CD4-positive, CD25-positive, alpha-beta regulatory T cell (primary cell): Measurements from ENCODE around the gene VPS52. TPM values are rescaled to one million over a fixed set of nuclear protein-coding genes. Genes with fewer than 3 reads are reported as not detected.
A peak's percentile ranks its signal among the peaks of the same experiment; 100 is the strongest.

Source experiments
- ATAC-seq, 2 donors: fragments of 150-1000 bp; cut with Tn5 transposase; one replicate each; pipeline ENCODE4 v1.10.0; 2021; ENCODE audit warnings: low read depth in 2 of 2, moderate number of reproducible peaks in 2 of 2, moderate library complexity in 1 of 2
- DNase-seq, 3 donors: peaks; one replicate each; pipeline versions ENCODE4 v3.0.0 to v3.0.0-alpha.2; 2012 to 2022; ENCODE audit warnings: mixed read lengths in 1 of 3
- H3K27ac ChIP-seq: one replicate; pipeline ENCODE4 v1.7.0; 2013; ENCODE audit warnings: mild to moderate bottlenecking, low read length; ENCODE audit not compliant: insufficient read depth, poor library complexity, severe bottlenecking
- H3K27me3 ChIP-seq: one replicate; pipeline ENCODE4 v1.7.0; 2013; ENCODE audit warnings: low read length; ENCODE audit not compliant: control insufficient read depth, insufficient read depth
- H3K36me3 ChIP-seq: one replicate; pipeline ENCODE4 v1.7.0; 2013; ENCODE audit warnings: mild to moderate bottlenecking, low read length, moderate library complexity; ENCODE audit not compliant: control insufficient read depth, insufficient read depth
- H3K4me1 ChIP-seq: 2 replicates; pipeline ENCODE4 v1.7.0; 2013; ENCODE audit warnings: mild to moderate bottlenecking, low read length; ENCODE audit not compliant: insufficient read depth, control insufficient read depth, poor library complexity, severe bottlenecking
- H3K4me3 ChIP-seq: one replicate; pipeline ENCODE4 v1.7.0; 2013; ENCODE audit warnings: low read depth, mild to moderate bottlenecking, low read length, moderate library complexity
- H3K9me3 ChIP-seq, 2 experiments: 1 replicate in 1 of 2; 2 replicates in 1 of 2; pipeline ENCODE4 v1.7.0; 2013; ENCODE audit warnings: low read length in 2 of 2, mild to moderate bottlenecking in 1 of 2, moderate library complexity in 1 of 2; ENCODE audit not compliant: control insufficient read depth in 2 of 2
- H3K27ac Mint-ChIP-seq, 3 donors: one replicate each; pipeline ENCODE4 v1.8.0; 2020 to 2022; ENCODE audit warnings: mild to moderate bottlenecking in 3 of 3, mixed read lengths in 3 of 3, moderate library complexity in 2 of 3
- H3K27me3 Mint-ChIP-seq: one replicate; pipeline ENCODE4 v1.8.0; 2022; ENCODE audit warnings: mild to moderate bottlenecking, mixed read lengths
- H3K36me3 Mint-ChIP-seq: one replicate; pipeline ENCODE4 v1.8.0; 2020; ENCODE audit warnings: mixed read lengths
- H3K4me1 Mint-ChIP-seq, 4 donors: one replicate each; pipeline ENCODE4 v1.8.0; 2020 to 2022; ENCODE audit warnings: mixed read lengths in 4 of 4, mild to moderate bottlenecking in 1 of 4
- H3K4me3 Mint-ChIP-seq, 4 donors: one replicate each; pipeline ENCODE4 v1.8.0; 2020 to 2022; ENCODE audit warnings: mild to moderate bottlenecking in 4 of 4, mixed read lengths in 4 of 4, moderate library complexity in 3 of 4
- H3K9me3 Mint-ChIP-seq, 7 donors: one replicate each; pipeline ENCODE4 v1.8.0; 2020 to 2022; ENCODE audit warnings: mixed read lengths in 7 of 7, mild to moderate bottlenecking in 3 of 7, moderate library complexity in 2 of 7
- polyA plus RNA-seq, 4 donors: library from polyadenylated mRNA; unstranded; fragments of 300-500 nt; fragmentation: Illumina TruSeq; gene quantifications; one replicate each; pipeline ENCODE4 v1.2.3, GENCODE V29; 2021
- total RNA-seq: library from RNA; stranded (reverse); gene quantifications from one replicate; pipeline ENCODE4 v1.2.3, GENCODE V29; 2022

VPS52 gene
- total and polyA plus RNA-seq, 5 donors from 2014 or later: 12.4 to 70.6 (median 15.1) TPM

DNA sequence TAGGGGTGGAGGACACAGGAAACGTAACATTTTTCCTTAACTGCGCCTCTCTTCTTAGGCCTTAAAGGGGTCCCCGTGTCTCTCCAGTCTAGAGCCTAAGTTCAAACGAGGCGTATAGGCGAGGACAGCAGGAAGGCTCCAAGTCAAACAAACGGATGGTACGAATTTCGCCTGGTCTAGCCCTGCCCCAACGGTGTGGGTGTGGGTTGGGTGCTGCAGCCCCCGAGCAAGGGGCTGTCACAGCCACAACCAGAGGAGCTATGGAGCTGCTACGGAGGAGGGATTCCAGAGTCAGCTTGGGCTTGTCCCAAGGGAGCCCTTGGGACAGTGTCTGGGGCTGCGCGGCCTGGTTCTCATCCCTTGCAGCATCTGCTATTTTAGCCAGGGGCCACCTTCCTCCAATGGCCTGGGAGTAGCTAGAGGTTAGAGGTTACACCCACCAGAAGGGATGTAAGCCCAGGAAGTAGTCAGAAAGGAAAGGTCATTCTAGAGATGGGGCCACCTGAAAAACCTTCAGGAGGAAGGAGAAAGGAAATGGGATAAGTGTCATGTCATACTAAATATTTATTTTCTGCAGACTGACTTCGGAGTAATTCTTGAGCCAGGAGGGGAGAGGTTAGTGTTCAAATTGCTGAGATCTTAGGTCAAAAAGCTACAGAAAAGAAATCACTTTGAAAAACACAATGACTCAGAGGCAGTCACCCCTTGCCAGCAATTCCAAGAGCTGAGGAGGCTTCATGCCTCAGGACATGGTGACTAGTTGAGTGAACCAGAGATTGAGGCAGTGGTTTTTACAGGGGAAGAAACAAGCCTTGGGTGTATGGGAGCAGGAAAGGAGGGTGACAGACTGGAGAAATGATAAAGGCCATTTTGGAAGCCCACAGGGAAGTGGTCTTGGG lies 21.7 kb downstream of the VPS52 start:
- H3K27ac ChIP-seq: peak overlapping the region; percentile 97

DNA sequence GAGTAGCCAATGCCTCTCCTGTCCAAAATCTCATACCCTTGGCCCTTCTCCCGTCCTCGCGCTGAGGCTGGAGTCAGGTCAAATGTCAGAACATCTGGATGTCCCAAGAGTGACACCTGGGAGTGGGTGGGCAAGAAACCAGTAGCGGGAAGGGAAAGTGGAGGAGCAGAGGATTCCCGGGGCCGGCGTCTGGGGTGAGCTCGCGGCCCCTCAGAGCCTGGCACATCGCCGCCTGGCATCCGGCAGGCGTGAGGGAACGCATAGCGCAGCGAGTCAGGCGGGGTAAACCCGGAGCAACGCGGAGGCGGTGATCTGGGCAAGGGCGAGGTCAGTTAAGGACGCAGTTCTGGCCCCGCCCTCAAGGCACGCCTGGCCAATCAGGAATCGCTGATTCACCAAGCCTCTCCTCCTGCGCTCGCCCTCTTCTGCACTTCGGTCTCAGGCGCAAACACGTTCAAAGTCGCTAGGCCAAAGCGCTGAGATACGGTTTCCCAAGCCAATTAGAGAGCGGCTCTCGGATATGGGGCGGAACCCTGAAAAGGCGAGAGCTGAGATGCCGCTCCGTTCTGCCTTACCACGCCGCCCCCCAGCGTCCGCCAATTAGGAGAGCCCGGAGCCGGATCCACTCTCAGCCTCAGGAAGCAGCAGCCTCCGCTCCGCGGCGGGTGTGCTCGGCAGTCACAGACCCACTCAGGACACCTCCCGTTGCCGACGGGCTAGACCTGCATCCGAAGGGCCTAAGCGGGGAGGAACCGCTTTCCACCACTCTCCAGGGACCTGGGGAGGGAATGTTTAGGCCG lies 22.5 kb downstream of the VPS52 start:
- peak overlapping the region; percentile 92 to 97 (median 97) for H3K27ac Mint-ChIP-seq
- ATAC-seq: peak; percentile 89 to 92
- H3K27me3 ChIP-seq: no peaks in the 10 kb centered on the region
- peak overlapping the region; percentile 88 to 98 (median 90) for H3K4me3 Mint-ChIP-seq
- peak overlapping the region; percentile 89 for H3K4me3 ChIP-seq
- peak overlapping the region; percentile 97 for H3K27ac ChIP-seq
- H3K36me3 Mint-ChIP-seq: peaks cover 17% of the 10 kb centered on the region
- H3K4me1 ChIP-seq: peaks cover 27% of the 10 kb centered on the region
- no peaks in the 10 kb centered on the region for H3K9me3 ChIP-seq
- peaks cover 8% of the 10 kb centered on the region for H3K36me3 ChIP-seq
- DNase-seq: peak; percentile 95 to 100 (median 96)
- H3K4me1 Mint-ChIP-seq: peaks cover 14 to 40% (median 26%) of the 10 kb centered on the region in 4 donors
- no peaks in the 10 kb centered on the region for H3K27me3 Mint-ChIP-seq
- no peaks in the 10 kb centered on the region for H3K9me3 Mint-ChIP-seq

More for the DNA sequence above, 21.7 kb downstream of the VPS52 start:
- H3K9me3 Mint-ChIP-seq: no peaks in the 10 kb centered on the region
- peaks cover 14 to 40% (median 27%) of the 10 kb centered on the region in 4 donors for H3K4me1 Mint-ChIP-seq
- H3K27ac Mint-ChIP-seq: peak overlapping the region; percentile 92 to 97 (median 97)
- no peaks in the 10 kb centered on the region for H3K9me3 ChIP-seq
- peak overlapping the region; percentile 89 for H3K4me3 ChIP-seq
- H3K36me3 Mint-ChIP-seq: peaks cover 17% of the 10 kb centered on the region
- DNase-seq (no peak), ATAC-seq (no peak)
- H3K27me3 Mint-ChIP-seq: no peaks in the 10 kb centered on the region
- H3K36me3 ChIP-seq: peaks cover 8% of the 10 kb centered on the region
- peaks cover 27% of the 10 kb centered on the region for H3K4me1 ChIP-seq
- H3K4me3 Mint-ChIP-seq: peak overlapping the region; percentile 88 to 98 (median 90)
- no peaks in the 10 kb centered on the region for H3K27me3 ChIP-seq

DNA sequence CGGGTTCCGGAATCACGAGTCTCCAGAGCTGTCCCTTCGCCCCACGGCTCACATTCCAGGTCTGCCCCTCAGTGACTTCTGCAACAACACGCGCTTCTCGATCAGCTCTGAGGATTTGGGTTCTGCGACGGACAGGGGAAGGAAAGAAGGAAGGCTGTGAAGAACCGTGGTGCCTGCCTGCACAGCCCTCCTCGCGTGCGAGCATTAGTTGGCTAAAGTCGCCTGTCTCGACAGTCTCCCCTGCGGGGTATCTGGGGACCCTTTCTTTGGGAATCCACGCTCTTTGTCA lies 23.1 kb downstream of the VPS52 start:
- Histone ChIP-seq H3K4me1 (peaks cover 27% of the 10 kb centered on the region), H3K27me3 (no peaks in the 10 kb centered on the region), H3K27ac (peak overlapping the region; percentile 97), H3K36me3 (peaks cover 8% of the 10 kb centered on the region), H3K4me3 (peak overlapping the region; percentile 89), H3K9me3 (no peaks in the 10 kb centered on the region)
- Mint-ChIP-seq H3K9me3 (no peaks in the 10 kb centered on the region), H3K36me3 (peaks cover 17% of the 10 kb centered on the region), H3K4me3 (peak overlapping the region; percentile 88 to 98 (median 90)), H3K27ac (peak overlapping the region; percentile 92 to 97 (median 97)), H3K27me3 (no peaks in the 10 kb centered on the region), H3K4me1 (peaks cover 14 to 40% (median 25%) of the 10 kb centered on the region in 4 donors)
- DNase-seq (no peak), ATAC-seq (peak; percentile 6 to 13)

DNA sequence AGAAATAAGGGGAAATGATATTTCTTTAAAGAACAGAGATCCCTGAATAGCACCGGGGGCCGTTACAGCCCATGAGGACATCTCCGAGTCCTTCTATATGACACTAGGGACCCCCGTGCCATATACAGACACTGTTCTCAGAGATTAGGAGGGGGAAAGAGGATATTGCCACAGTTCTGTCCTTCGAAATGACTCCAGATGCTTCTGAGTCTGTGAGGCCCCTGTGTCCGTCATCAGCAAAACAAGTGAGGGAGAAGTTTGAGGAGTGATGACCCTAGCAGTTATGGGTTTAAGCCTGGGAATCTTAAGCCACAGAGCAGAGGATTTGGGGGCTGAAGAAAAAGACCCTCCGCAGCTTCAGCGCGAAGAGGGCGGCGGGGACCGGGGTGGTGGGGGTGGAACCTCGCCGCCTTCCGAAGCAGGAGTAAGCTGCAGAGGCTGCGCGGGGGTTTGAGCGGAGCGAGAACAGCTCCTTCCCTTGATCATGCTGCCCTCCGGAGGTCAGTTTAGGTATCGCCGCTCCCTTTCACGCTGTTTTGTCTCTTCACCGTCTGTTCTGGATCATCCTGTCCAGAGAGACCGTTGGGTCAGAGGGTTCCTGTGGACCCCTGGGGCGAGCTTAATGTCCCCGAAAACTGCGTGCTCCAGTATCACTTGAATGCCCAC lies 23.6 kb downstream of the VPS52 start:
- Mint-ChIP-seq H3K27me3 (no peaks in the 10 kb centered on the region), H3K36me3 (peaks cover 17% of the 10 kb centered on the region), H3K27ac (peak overlapping the region; percentile 92 to 97 (median 97)), H3K9me3 (no peaks in the 10 kb centered on the region), H3K4me3 (peak overlapping the region; percentile 88 to 98 (median 90)), H3K4me1 (peaks cover 14 to 40% (median 25%) of the 10 kb centered on the region in 4 donors)
- Histone ChIP-seq H3K4me1 (peaks cover 27% of the 10 kb centered on the region), H3K27ac (peak overlapping the region; percentile 97), H3K27me3 (no peaks in the 10 kb centered on the region), H3K9me3 (no peaks in the 10 kb centered on the region), H3K36me3 (peaks cover 8% of the 10 kb centered on the region), H3K4me3 (peak overlapping the region; percentile 89)
- peak; percentile 81 to 92 (median 89) for DNase-seq
- peak; percentile 41 to 44 for ATAC-seq

DNA sequence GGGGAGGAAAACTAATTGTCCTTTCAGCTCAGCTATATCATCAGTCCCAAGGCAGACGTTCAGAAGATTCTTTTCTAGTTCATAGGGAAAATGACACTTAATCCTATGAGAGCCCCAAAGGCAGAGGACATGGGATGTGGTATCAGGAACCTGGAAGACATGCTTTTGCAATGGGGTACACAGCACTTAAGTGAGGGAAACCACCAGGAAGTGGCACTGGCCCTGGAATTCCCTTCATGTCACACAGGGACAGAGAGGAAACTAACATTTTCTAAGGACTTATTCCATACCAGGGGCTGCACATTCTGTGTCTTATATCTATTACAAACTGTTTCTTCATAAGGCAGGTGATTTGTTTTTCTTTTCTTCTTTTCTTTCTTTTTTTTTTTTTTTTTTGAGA lies 28.2 kb downstream of the VPS52 start:
- DNase-seq: no peak
- H3K4me3 ChIP-seq: no peak overlapping the region
- H3K36me3 ChIP-seq: no peaks in the 10 kb centered on the region
- no peak overlapping the region for H3K27ac Mint-ChIP-seq
- no peaks in the 10 kb centered on the region for H3K9me3 ChIP-seq
- H3K27ac ChIP-seq: no peak overlapping the region
- no peak for ATAC-seq
- H3K4me1 ChIP-seq: peaks cover 8% of the 10 kb centered on the region
- no peaks in the 10 kb centered on the region for H3K9me3 Mint-ChIP-seq
- no peaks in the 10 kb centered on the region for H3K36me3 Mint-ChIP-seq
- peaks cover 15% of the 10 kb centered on the region for H3K27me3 Mint-ChIP-seq
- peaks cover 6 to 16% (median 11%) of the 10 kb centered on the region in 4 donors for H3K4me1 Mint-ChIP-seq
- no peaks in the 10 kb centered on the region for H3K27me3 ChIP-seq
- peak overlapping the region in 1 of 4 donors; percentile 27 for H3K4me3 Mint-ChIP-seq

DNA sequence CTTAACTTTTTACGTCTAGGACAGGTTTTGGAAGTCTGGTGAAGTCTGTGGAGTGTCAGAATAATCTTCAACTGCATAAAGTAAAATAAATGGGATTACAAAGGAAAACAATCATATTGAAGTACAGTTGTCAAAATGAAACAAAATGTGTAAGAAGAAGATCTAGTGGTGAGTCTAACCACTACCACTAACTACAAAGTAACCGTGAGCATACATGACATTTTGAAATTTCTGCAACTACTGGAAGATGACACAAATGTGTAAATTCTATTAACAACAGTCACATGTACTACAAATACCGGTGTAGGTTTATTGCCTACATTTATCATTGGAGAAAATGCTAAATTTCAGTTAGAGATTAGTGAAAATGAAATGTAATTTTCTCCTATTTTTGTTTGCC lies 29.7 kb downstream of the VPS52 start:
- no peak overlapping the region for H3K27ac ChIP-seq
- peak overlapping the region in 2 of 4 donors; percentile 22 to 27 for H3K4me3 Mint-ChIP-seq

DNA sequence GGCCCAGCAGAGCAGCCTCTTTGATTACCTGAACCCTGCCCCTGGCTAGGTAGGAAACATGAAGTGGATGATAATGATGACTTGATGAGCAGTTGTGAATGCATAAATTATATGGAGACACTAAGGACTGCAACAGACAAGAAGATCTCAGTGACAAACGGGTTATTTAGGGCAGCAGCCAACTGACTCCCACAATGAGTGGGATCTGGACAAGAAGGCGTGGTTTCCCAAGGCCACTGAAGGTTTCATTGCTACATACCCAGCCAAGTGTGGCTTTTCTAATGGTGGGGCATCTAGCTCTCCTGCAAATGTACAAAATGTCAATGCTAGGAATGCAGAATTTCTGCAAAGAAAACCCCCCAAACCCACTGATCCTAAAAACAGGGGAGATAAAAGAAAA lies 33.9 kb downstream of the VPS52 start:
- no peaks in the 10 kb centered on the region for H3K4me1 ChIP-seq
- no peaks in the 10 kb centered on the region for H3K9me3 ChIP-seq
- H3K27ac ChIP-seq: no peak overlapping the region
- H3K4me1 Mint-ChIP-seq: peaks cover 6 to 11% (median 8%) of the 10 kb centered on the region in 4 donors
- no peak overlapping the region for H3K4me3 ChIP-seq
- H3K27ac Mint-ChIP-seq: no peak overlapping the region
- ATAC-seq (no peak), DNase-seq (no peak)
- no peaks in the 10 kb centered on the region for H3K9me3 Mint-ChIP-seq
- H3K4me3 Mint-ChIP-seq: no peak overlapping the region
- no peaks in the 10 kb centered on the region for H3K36me3 ChIP-seq
- peaks cover 31% of the 10 kb centered on the region for H3K27me3 Mint-ChIP-seq
- H3K27me3 ChIP-seq: peaks cover 9% of the 10 kb centered on the region
- H3K36me3 Mint-ChIP-seq: no peaks in the 10 kb centered on the region

More for the DNA sequence above, 29.7 kb downstream of the VPS52 start:
- Histone ChIP-seq H3K4me1 (no peaks in the 10 kb centered on the region), H3K9me3 (no peaks in the 10 kb centered on the region), H3K4me3 (peak overlapping the region; percentile 38), H3K27me3 (no peaks in the 10 kb centered on the region), H3K36me3 (no peaks in the 10 kb centered on the region)
- DNase-seq (peak in 2 of 3 donors; percentile 9 to 36), ATAC-seq (peak in 1 of 2 donors; percentile 28)
- Mint-ChIP-seq H3K36me3 (no peaks in the 10 kb centered on the region), H3K4me1 (peaks cover 6 to 9% (median 7%) of the 10 kb centered on the region in 4 donors), H3K9me3 (no peaks in the 10 kb centered on the region), H3K27me3 (peaks cover 15% of the 10 kb centered on the region), H3K27ac (peak overlapping the region in 2 of 3 donors; percentile 17 to 29)
